Measurements from ENCODE around the gene FAM219A. TPM values are rescaled to one million over a fixed set of nuclear protein-coding genes. Genes with fewer than 3 reads are reported as not detected.

The FAM219A gene
- total RNA-seq, 1 donor from 2014 or later, result 17.5 TPM

DNA sequence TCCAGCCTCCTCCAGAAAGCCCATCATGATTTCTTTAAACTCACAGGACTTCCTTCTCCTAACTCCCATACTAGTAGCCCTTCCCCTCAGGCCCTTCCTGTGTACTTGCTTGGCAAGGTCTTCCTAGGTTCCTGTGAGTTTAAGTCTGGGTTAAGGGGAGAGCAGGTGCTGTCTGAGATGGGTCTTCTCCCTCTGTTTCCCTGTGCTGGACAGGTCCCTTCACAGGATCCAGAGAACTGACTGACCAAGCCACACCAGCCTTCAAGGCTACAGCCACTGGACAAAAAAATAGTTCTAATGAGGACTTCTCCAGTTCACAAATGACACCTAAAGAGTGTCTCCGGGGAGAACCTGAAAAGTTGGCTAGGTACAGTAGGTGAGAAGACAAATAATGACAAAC is 52.2 kb downstream of the FAM219A start:
- TF ChIP-seq, protein P1, sequence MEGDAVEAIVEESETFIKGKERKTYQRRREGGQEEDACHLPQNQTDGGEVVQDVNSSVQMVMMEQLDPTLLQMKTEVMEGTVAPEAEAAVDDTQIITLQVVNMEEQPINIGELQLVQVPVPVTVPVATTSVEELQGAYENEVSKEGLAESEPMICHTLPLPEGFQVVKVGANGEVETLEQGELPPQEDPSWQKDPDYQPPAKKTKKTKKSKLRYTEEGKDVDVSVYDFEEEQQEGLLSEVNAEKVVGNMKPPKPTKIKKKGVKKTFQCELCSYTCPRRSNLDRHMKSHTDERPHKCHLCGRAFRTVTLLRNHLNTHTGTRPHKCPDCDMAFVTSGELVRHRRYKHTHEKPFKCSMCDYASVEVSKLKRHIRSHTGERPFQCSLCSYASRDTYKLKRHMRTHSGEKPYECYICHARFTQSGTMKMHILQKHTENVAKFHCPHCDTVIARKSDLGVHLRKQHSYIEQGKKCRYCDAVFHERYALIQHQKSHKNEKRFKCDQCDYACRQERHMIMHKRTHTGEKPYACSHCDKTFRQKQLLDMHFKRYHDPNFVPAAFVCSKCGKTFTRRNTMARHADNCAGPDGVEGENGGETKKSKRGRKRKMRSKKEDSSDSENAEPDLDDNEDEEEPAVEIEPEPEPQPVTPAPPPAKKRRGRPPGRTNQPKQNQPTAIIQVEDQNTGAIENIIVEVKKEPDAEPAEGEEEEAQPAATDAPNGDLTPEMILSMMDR (IDR thresholded peaks at IDR 0.05; ENCODE audit: unreplicated experiment), result no peak
- H3K4me1 Mint-ChIP-seq (ENCODE audit: low read depth), result no peaks in the 10 kb centered on the region
- no peak overlapping the region for H3K27ac Mint-ChIP-seq
- H3K27me3 Mint-ChIP-seq, result no peaks in the 10 kb centered on the region
- H3K9me3 Mint-ChIP-seq (ENCODE audit: low read depth), result no peaks in the 10 kb centered on the region
- H3K4me3 Mint-ChIP-seq (ENCODE audit: low read depth), result no peak overlapping the region
- peaks cover 2% of the 10 kb centered on the region for H3K36me3 Mint-ChIP-seq (ENCODE audit: insufficient read depth)
- DNase-seq (ENCODE audit: low spot score, unreplicated experiment), result no peak

DNA sequence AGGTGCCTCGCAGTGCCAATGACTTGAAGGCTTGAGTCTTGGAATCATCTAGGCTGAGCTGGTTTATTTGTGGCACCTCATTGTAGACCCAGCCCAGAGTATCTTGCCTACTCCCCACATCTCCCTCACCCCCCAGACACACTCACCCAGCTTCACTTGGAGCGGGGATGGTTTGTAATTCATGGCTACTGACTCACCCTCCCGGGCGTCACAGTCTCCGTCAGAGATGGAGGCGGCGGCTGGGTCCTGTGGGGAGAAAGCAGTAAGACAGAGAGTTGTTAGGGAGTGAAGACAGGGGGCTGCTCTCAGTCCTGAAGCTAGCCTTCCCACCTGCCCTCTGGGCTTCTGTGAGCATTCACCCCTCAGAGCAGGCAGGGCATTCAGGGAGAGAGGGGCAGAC is 52.7 kb downstream of the FAM219A start:
- Mint-ChIP-seq H3K36me3 (ENCODE audit: insufficient read depth) (peaks cover 2% of the 10 kb centered on the region), H3K4me3 (ENCODE audit: low read depth) (no peak overlapping the region), H3K27me3 (no peaks in the 10 kb centered on the region), H3K9me3 (ENCODE audit: low read depth) (no peaks in the 10 kb centered on the region), H3K4me1 (ENCODE audit: low read depth) (no peaks in the 10 kb centered on the region), H3K27ac (no peak overlapping the region)
- TF ChIP-seq, protein P1 (IDR thresholded peaks at IDR 0.05; ENCODE audit: unreplicated experiment), result no peak
- DNase-seq (ENCODE audit: low spot score, unreplicated experiment), result no peak

DNA sequence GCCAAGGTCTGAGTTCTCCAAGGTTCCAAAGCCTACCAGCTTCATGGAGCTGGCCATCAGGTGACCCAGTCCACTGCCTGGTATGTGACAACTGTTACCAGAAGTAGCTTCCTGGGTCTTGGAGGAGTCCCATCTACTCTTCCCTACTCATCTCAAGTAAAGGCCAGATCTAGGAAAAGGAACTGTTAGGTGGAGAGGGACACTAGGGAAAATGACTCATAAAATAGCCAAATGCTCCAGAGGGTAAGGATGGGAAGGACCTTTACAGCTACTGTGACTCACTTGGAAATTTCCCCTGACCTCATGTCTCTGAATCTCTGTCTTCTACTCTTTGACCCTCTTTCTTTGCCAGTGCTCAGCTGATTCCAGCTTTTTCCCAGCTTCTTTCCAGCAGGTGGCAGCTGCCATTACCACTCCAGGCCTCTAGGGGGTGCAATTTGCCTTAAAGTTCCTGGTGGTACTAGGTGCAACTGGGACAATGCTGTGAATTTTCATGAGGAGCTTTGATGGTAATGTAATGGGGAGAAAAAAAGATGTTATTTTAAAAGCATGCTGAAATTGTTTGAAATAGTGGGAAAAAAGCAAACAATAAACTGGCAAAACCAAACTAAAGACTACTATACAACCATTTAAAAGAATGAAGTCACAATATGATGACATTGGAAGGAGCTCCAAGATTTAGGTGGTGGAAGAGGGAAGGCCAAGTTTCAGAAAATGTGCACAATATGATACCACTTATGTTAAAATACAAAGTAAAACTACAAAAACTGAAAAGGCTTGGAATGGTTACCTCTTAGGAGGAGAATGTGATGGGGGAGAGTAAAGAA is 54.6 kb downstream of the FAM219A start:
- DNase-seq (ENCODE audit: low spot score, unreplicated experiment), result peak; percentile 65
- Mint-ChIP-seq H3K9me3 (ENCODE audit: low read depth) (no peaks in the 10 kb centered on the region), H3K36me3 (ENCODE audit: insufficient read depth) (peaks cover 2% of the 10 kb centered on the region), H3K27me3 (no peaks in the 10 kb centered on the region), H3K4me3 (ENCODE audit: low read depth) (no peak overlapping the region), H3K27ac (no peak overlapping the region), H3K4me1 (ENCODE audit: low read depth) (no peaks in the 10 kb centered on the region)
- TF ChIP-seq, protein P1 (IDR thresholded peaks at IDR 0.05; ENCODE audit: unreplicated experiment), result peak; percentile 94

DNA sequence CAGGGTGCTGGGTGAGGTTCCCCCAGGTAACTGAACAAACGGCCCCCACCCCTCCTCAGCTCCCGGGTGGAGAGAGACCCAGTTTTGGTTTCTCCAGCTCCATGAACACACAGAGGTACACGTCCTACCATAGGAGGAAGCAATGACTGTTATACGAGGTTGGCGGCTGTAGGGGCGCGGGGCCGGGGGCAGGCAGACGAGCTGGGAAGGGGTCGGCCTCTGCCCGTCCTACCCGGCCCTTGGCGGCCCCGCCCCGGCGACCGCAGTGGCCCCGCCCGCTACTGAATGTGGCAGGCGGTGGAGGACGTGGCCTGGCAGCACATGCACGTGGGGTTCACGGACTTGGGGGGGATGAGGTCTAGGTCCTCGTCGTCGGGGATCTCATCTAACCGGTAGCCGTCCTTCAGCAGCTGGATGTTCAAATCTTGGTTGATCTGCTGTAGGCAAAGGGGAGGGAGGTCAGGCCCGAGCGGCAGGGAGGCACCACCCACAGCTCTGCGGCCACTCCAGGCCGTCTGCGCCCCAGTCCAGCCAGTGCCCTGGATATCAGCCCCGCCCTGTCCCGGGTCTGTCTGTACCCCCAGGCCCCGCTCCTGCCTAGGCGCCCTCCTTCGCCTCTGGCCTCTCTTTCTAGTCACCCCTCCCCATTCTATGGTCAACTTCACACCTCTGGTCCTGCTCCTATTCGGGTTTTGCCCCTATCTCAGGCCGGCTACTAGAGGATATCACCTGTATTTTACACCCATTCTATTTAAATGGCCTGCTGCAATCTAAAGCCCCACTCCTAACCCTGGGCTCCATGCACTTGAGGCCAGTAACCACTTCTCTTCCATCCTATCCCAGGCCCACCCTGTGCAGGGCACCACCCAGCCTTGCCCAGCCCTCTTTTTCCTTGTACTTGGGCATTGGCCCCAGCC is 57.4 kb downstream of the FAM219A start:
- Mint-ChIP-seq H3K27ac (no peak overlapping the region), H3K27me3 (no peaks in the 10 kb centered on the region), H3K36me3 (ENCODE audit: insufficient read depth) (peaks cover 2% of the 10 kb centered on the region), H3K9me3 (ENCODE audit: low read depth) (no peaks in the 10 kb centered on the region), H3K4me1 (ENCODE audit: low read depth) (no peaks in the 10 kb centered on the region), H3K4me3 (ENCODE audit: low read depth) (no peak overlapping the region)
- TF ChIP-seq, protein P1 (IDR thresholded peaks at IDR 0.05; ENCODE audit: unreplicated experiment), result no peak
- no peak for DNase-seq (ENCODE audit: low spot score, unreplicated experiment)

DNA sequence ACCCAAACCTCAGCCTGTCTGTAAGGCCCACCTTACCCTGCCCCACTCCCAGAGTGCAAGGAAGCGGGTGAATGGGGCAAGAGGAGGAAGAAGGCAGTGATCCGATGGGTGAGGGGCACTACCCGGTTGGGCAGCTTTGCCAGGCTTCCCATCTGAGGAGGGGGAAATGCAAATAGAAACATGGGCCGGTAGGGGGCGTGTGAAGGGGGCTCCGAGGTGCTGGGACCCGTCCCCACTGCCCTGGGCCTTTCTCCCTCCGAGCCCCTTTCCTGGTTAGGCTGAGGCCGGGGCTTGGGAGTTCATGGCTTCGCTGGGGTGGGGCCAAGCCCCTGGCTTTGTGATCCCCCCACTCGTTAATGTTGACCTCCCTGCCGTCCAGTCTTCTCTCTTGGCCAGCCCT is 58.1 kb downstream of the FAM219A start:
- DNase-seq (ENCODE audit: low spot score, unreplicated experiment), result no peak
- TF ChIP-seq, protein P1 (IDR thresholded peaks at IDR 0.05; ENCODE audit: unreplicated experiment), result no peak
- Mint-ChIP-seq H3K27ac (no peak overlapping the region), H3K27me3 (no peaks in the 10 kb centered on the region), H3K9me3 (ENCODE audit: low read depth) (no peaks in the 10 kb centered on the region), H3K4me1 (ENCODE audit: low read depth) (no peaks in the 10 kb centered on the region), H3K4me3 (ENCODE audit: low read depth) (no peak overlapping the region), H3K36me3 (ENCODE audit: insufficient read depth) (peaks cover 2% of the 10 kb centered on the region)

Measured in progenitor cell of endocrine pancreas (in vitro differentiated cells).